IMR-90 (cell line): ENCODE results near the gene MORC2.

ENCODE experiments used
- BHLHE40 ChIP-seq: fragments of 150-350 bp; IDR thresholded peaks from 2 replicates; pipeline ENCODE4 v1.6.1; 2016; ENCODE audit warnings: mild to moderate bottlenecking, low read depth, low read length
- CEBPB ChIP-seq: IDR thresholded peaks from 2 replicates; pipeline ENCODE4 v1.6.1; 2012; ENCODE audit warnings: low read depth, low read length, improper control_type of control experiment
- CTCF ChIP-seq: conservative IDR thresholded peaks from 2 replicates; pipeline ENCODE4 v1.5.1; 2012; ENCODE audit warnings: mild to moderate bottlenecking, low read depth, low read length, improper control_type of control experiment
- FOS ChIP-seq: fragments of 150-350 bp; IDR thresholded peaks from 2 replicates; pipeline ENCODE4 v1.6.1; 2016; ENCODE audit warnings: low read depth, low read length
- MAFK ChIP-seq: IDR thresholded peaks from 2 replicates; pipeline ENCODE4 v1.6.1; 2012; ENCODE audit warnings: low read depth, low read length, improper control_type of control experiment
- POLR2A ChIP-seq: IDR thresholded peaks from 2 replicates; pipeline ENCODE4 v1.6.1; 2012; ENCODE audit warnings: mild to moderate bottlenecking, low read depth, low read length
- RAD21 ChIP-seq: IDR thresholded peaks from 2 replicates; pipeline ENCODE4 v1.6.1; 2012; ENCODE audit warnings: low read length, improper control_type of control experiment
- TF ChIP-seq, protein P1 (sequence below): fragments of 150-350 bp; IDR thresholded peaks from 2 replicates; pipeline ENCODE4 v1.6.1; 2017; ENCODE audit warnings: mild to moderate bottlenecking, antibody characterized with exemption, low read length, low read depth

- no peak for TF ChIP-seq CTCF
- no peak for TF ChIP-seq POLR2A
- TF ChIP-seq BHLHE40: no peak
- TF ChIP-seq RAD21: no peak
- TF ChIP-seq FOS: no peak
- TF ChIP-seq MAFK: no peak
- TF ChIP-seq CEBPB: no peak
- TF ChIP-seq, protein P1, sequence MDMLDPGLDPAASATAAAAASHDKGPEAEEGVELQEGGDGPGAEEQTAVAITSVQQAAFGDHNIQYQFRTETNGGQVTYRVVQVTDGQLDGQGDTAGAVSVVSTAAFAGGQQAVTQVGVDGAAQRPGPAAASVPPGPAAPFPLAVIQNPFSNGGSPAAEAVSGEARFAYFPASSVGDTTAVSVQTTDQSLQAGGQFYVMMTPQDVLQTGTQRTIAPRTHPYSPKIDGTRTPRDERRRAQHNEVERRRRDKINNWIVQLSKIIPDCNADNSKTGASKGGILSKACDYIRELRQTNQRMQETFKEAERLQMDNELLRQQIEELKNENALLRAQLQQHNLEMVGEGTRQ: no peak
Observed at GRCh38 chr22:30933457-30933856, 35.1 kb downstream of the MORC2 start.
